Suppressor macrophage (primary cell): ENCODE results near the gene TANGO2.
A peak's percentile ranks its signal among the peaks of the same experiment; 100 is the strongest.
"Not testable (repeated sequence)": the region's sequence is repeated elsewhere in the genome, so short reads cannot be mapped to it uniquely, and the experiment has no call there.

Experiments used
- DNase-seq, 4 experiments: peaks; one replicate each; pipeline ENCODE4 v3.0.0-alpha.2; 2020 to 2022

TANGO2 gene

GRCh38 chr22:20065896-20066616 is 45.1 kb downstream of the TANGO2 start:
- no peak for DNase-seq

GRCh38 chr22:20066617-20067383 is 45.9 kb downstream of the TANGO2 start:
- DNase-seq = no peak

GRCh38 chr22:20067384-20067682 is 46.4 kb downstream of the TANGO2 start:
- DNase-seq = not testable (repeated sequence)

GRCh38 chr22:20068640-20069039 is 47.7 kb downstream of the TANGO2 start:
- no peak for DNase-seq

- DNase-seq = no peak
Observed at GRCh38 chr22:20069331-20070042, 48.6 kb downstream of the TANGO2 start.

- no peak for DNase-seq
Observed at GRCh38 chr22:20071524-20071972, 50.6 kb downstream of the TANGO2 start.

- DNase-seq = no peak
Observed at GRCh38 chr22:20076627-20077172, 55.8 kb downstream of the TANGO2 start.

- peak; percentile 93 to 98 (median 96) for DNase-seq
Observed at GRCh38 chr22:20079745-20080444, 59.0 kb downstream of the TANGO2 start, which contains the start of gene DGCR8. TSS of gene DGCR8 (plus strand) at chr22:20080241. CDS start at chr22:20085964, 5,723 bp downstream.

GRCh38 chr22:20080445-20080775 is 59.5 kb downstream of the TANGO2 start:
- peak; percentile 52 to 84 (median 70) for DNase-seq

- peak; percentile 10 to 34 (median 27) for DNase-seq
Observed at GRCh38 chr22:20080776-20081654, 60.1 kb downstream of the TANGO2 start.

GRCh38 chr22:20083157-20083890 is 62.4 kb downstream of the TANGO2 start:
- no peak for DNase-seq

GRCh38 chr22:20083891-20084546 is 63.1 kb downstream of the TANGO2 start:
- no peak for DNase-seq

- DNase-seq = peak in 1 of 4 experiments; percentile 21
Observed at GRCh38 chr22:20084547-20085413, 63.9 kb downstream of the TANGO2 start.

- DNase-seq = no peak
Observed at GRCh38 chr22:20085651-20086050, 64.7 kb downstream of the TANGO2 start.

- no peak for DNase-seq
Observed at GRCh38 chr22:20086101-20086599, 65.2 kb downstream of the TANGO2 start.

- no peak for DNase-seq
Observed at GRCh38 chr22:20086763-20087162, 65.9 kb downstream of the TANGO2 start.

GRCh38 chr22:20087319-20088262 is 66.7 kb downstream of the TANGO2 start:
- DNase-seq = no peak

GRCh38 chr22:20088263-20088648 is 67.3 kb downstream of the TANGO2 start:
- DNase-seq = no peak
